A549 (cell line): Measurements from ENCODE around the gene FXN. TPM values are rescaled to one million over a fixed set of nuclear protein-coding genes. Genes with fewer than 3 reads are reported as not detected.
"Not testable (repeated sequence)": the region's sequence is repeated elsewhere in the genome, so short reads cannot be mapped to it uniquely, and the experiment has no call there.

ENCODE experiments used
- ATAC-seq, 2 experiments: fragments of 200-7000 bp in 1 of 2; fragments of >200 bp in 1 of 2; cut with Nextera tagmentation in 1 of 2; cut with Tn5 transposase in 1 of 2; 3 replicates each; pipeline versions ENCODE4 v1.8.0 to v1.9.1; 2018 to 2020; ENCODE audit warnings: mild to moderate bottlenecking in 1 of 2, moderate library complexity in 1 of 2
- CTCF ChIA-PET: fragments of 300-600 bp; sonication (Branson Sonifier 250); formaldehyde crosslinking; extraction: SDS; loops from one replicate; lab custom pipeline; 2021; ENCODE audit warnings: antibody characterized with exemption, inconsistent platforms; lab: Yijun Ruan, JAX
- POLR2A ChIA-PET: fragments of 350-600 bp; formaldehyde crosslinking; extraction: SDS; loops from one replicate; lab custom pipeline; 2021; ENCODE audit warnings: antibody characterized with exemption, inconsistent platforms; lab: Yijun Ruan, JAX
- DNase-seq, 2 experiments: peaks; one replicate each; pipeline versions ENCODE4 v3.0.0 to v3.0.0-alpha.2; 2011 to 2016; ENCODE audit warnings: low read depth in 1 of 2, low spot score in 1 of 2
- FAIRE-seq: peaks from 2 replicates; lab custom pipeline; 2011; peaks lifted over from hg19 to GRCh38; lab: Jason Lieb, UNC
- H3K27ac ChIP-seq, 2 experiments: fragments of >200 bp; sonication (Bioruptor Twin); formaldehyde crosslinking; 3 replicates each; pipeline ENCODE4 v1.5.1; 2016 to 2017
- H3K4me1 ChIP-seq: fragments of >200 bp; sonication (Bioruptor Twin); formaldehyde crosslinking; 3 replicates; pipeline ENCODE4 v1.6.1; 2016
- H3K4me2 ChIP-seq: fragments of >200 bp; sonication (Bioruptor Twin); formaldehyde crosslinking; 3 replicates; pipeline ENCODE4 v1.6.1; 2016
- H3K4me3 ChIP-seq: fragments of >200 bp; sonication (Bioruptor Twin); formaldehyde crosslinking; 3 replicates; pipeline ENCODE4 v1.5.1; 2016
- H3K9me3 ChIP-seq: fragments of >200 bp; sonication (Bioruptor Twin); formaldehyde crosslinking; 3 replicates; pipeline ENCODE4 v1.6.1; 2016
- CBX2 ChIP-seq: fragments of 200-600 bp; sonication (generic); IDR thresholded peaks from 2 replicates; pipeline ENCODE4 v1.6.1; 2016; ENCODE audit warnings: low read depth, mild to moderate bottlenecking, borderline replicate concordance
- CHD4 ChIP-seq: fragments of 200-600 bp; sonication (generic); IDR thresholded peaks from 2 replicates; pipeline ENCODE4 v1.6.1; 2016; ENCODE audit warnings: antibody characterized with exemption, mild to moderate bottlenecking, borderline replicate concordance
- HES2 ChIP-seq: fragments of >200 bp; sonication (Bioruptor Twin); formaldehyde crosslinking; IDR thresholded peaks from 2 replicates; pipeline ENCODE4 v1.6.1; 2016
- HEYL ChIP-seq: fragments of 250-450 bp; sonication (Bioruptor Pico); IDR thresholded peaks from 2 replicates; pipeline ENCODE4 v1.8.0; 2021; ENCODE audit warnings: mild to moderate bottlenecking, moderate library complexity
- HOXB5 ChIP-seq: fragments of 250-450 bp; sonication (Bioruptor Pico); IDR thresholded peaks from 2 replicates; pipeline ENCODE4 v1.5.0; 2020; ENCODE audit warnings: mild to moderate bottlenecking, moderate library complexity
- KDM1A ChIP-seq: fragments of 200-600 bp; sonication (generic); IDR thresholded peaks from 2 replicates; pipeline ENCODE4 v1.6.1; 2016; ENCODE audit warnings: low read depth, mild to moderate bottlenecking
- KDM5A ChIP-seq: fragments of 200-600 bp; sonication (generic); IDR thresholded peaks from 2 replicates; pipeline ENCODE4 v1.6.1; 2016; ENCODE audit warnings: antibody characterized with exemption, mild to moderate bottlenecking
- MYC ChIP-seq: IDR thresholded peaks from 2 replicates; pipeline ENCODE4 v1.6.1; 2012; ENCODE audit warnings: mild to moderate bottlenecking, inconsistent platforms, low read length, improper control_type of control experiment, borderline replicate concordance
- NFE2L2 ChIP-seq: fragments of 150-350 bp; conservative IDR thresholded peaks from 2 replicates; pipeline ENCODE4 v1.6.1; 2014; ENCODE audit warnings: low read length
- NR3C1 ChIP-seq: fragments of >200 bp; sonication (Bioruptor Twin); formaldehyde crosslinking; IDR thresholded peaks from 3 replicates; pipeline ENCODE4 v1.6.1; 2017
- PHF8 ChIP-seq: fragments of 200-600 bp; sonication (generic); IDR thresholded peaks from 2 replicates; pipeline ENCODE4 v1.6.1; 2016; ENCODE audit warnings: low read depth, mild to moderate bottlenecking, antibody characterized with exemption, moderate library complexity, borderline replicate concordance
- REST ChIP-seq: fragments of 200-600 bp; sonication (generic); IDR thresholded peaks from 2 replicates; pipeline ENCODE4 v1.6.1; 2016; ENCODE audit warnings: antibody characterized with exemption, mild to moderate bottlenecking, moderate library complexity
- RFX5 ChIP-seq: fragments of 450-650 bp; IDR thresholded peaks from 2 replicates; pipeline ENCODE4 v1.7.1; 2014; ENCODE audit warnings: antibody characterized with exemption, mild to moderate bottlenecking, moderate library complexity
- RNF2 ChIP-seq: fragments of 200-600 bp; sonication (generic); IDR thresholded peaks from 2 replicates; pipeline ENCODE4 v1.6.1; 2016; ENCODE audit warnings: low read depth, mild to moderate bottlenecking, antibody characterized with exemption, moderate library complexity, borderline replicate concordance
- SMC3 ChIP-seq: fragments of >200 bp; sonication (Bioruptor Twin); formaldehyde crosslinking; IDR thresholded peaks from 3 replicates; pipeline ENCODE4 v1.6.1; 2018; ENCODE audit warnings: inconsistent platforms
- SREBF2 ChIP-seq: fragments of 450-650 bp; IDR thresholded peaks from 2 replicates; pipeline ENCODE4 v1.6.1; 2014; ENCODE audit warnings: mild to moderate bottlenecking, moderate library complexity
- TFCP2L1 ChIP-seq: fragments of 250-450 bp; sonication (Bioruptor Pico); IDR thresholded peaks from 2 replicates; pipeline ENCODE4 v1.5.0; 2021; ENCODE audit warnings: mild to moderate bottlenecking
- USF2 ChIP-seq: fragments of 450-650 bp; IDR thresholded peaks from 2 replicates; pipeline ENCODE4 v1.6.1; 2014; ENCODE audit warnings: antibody characterized with exemption
- ZC3H11A ChIP-seq: fragments of 450-650 bp; IDR thresholded peaks from 2 replicates; pipeline ENCODE4 v1.6.1; 2014; ENCODE audit warnings: antibody characterized with exemption, mild to moderate bottlenecking
- ZNF302 ChIP-seq: fragments of 250-450 bp; sonication (Bioruptor Pico); IDR thresholded peaks from 2 replicates; pipeline ENCODE4 v1.9.0; 2021; ENCODE audit warnings: inconsistent platforms, mild to moderate bottlenecking, moderate library complexity
- ZSCAN20 ChIP-seq: fragments of 250-450 bp; sonication (Bioruptor Pico); IDR thresholded peaks from 2 replicates; pipeline ENCODE4 v1.8.0; 2022; ENCODE audit warnings: mild to moderate bottlenecking, moderate library complexity
- WGBS: methylation state at CpG from one replicate; pipeline ENCODE4 v1.1.6; 2017; ENCODE audit errors: missing lambda C conversion rate; 5-methylcytosine and 5-hydroxymethylcytosine counted together
- polyA plus RNA-seq, 4 experiments: library from polyadenylated mRNA; depleted of rRNA in 3 of 4; stranded (reverse); fragments of >200 nt; fragmentation: RNase III in 1 of 4; extraction: RNeasy Plus Mini Kit Qiagen cat#74134 plus additional on column Dnase treatment in 1 of 4; gene quantifications; 2 replicates in 3 of 4; 3 replicates in 1 of 4; pipeline ENCODE4 v1.2.3, GENCODE V29; 2011 to 2017

The FXN gene
- polyA plus RNA-seq, 2 of the 4 experiments (the other 2 are of a cell fraction) = 22.5 to 26.0 TPM

GRCh38 chr9:69090946-69091345, 55.4 kb downstream of the FXN start:
- TF ChIP-seq ZC3H11A (no peak), PHF8 (no peak), HEYL (CRISPR knock-in tag) (no peak), REST (no peak), SREBF2 (no peak), TFCP2L1 (CRISPR knock-in tag) (no peak), USF2 (no peak), HOXB5 (CRISPR knock-in tag) (no peak), ZSCAN20 (CRISPR knock-in tag) (no peak), CHD4 (no peak), RFX5 (no peak), ZNF302 (CRISPR knock-in tag) (no peak), RNF2 (no peak), HES2 (no peak), CBX2 (no peak), KDM5A (no peak), NFE2L2 (no peak), KDM1A (no peak), SMC3 (no peak)
- H3K4me1 ChIP-seq = no peaks in the 10 kb centered on the region
- DNase-seq (no peak), ATAC-seq (no peak), FAIRE-seq (no peak)
- ChIA-PET CTCF (no interaction called here), POLR2A (no interaction called here)
- no peak overlapping the region for H3K27ac ChIP-seq
- no peaks in the 10 kb centered on the region for H3K9me3 ChIP-seq
- 97% methylated on average over 3 of the region's 3 CpGs for WGBS
- no peak overlapping the region for H3K4me3 ChIP-seq
- H3K4me2 ChIP-seq = no peak overlapping the region

- CTCF ChIA-PET = interaction anchor here (0.7 to 2.4 kb wide), 3 partner anchors 8 to 100 kb away, joined by 3 to 8 read pairs (median 3); partner anchors contain the start of gene FXN
- TF ChIP-seq TFCP2L1 (CRISPR knock-in tag) (no peak), HOXB5 (CRISPR knock-in tag) (no peak), MYC (no peak), NR3C1 (no peak), PHF8 (no peak), ZC3H11A (no peak)
- TF ChIP-seq, all 56 proteins: peak for 0
- Histone ChIP-seq H3K4me1 (no peaks in the 10 kb centered on the region), H3K9me3 (no peaks in the 10 kb centered on the region), H3K4me2 (no peak overlapping the region), H3K4me3 (no peak overlapping the region), H3K27ac (no peak overlapping the region)
- WGBS = 88% methylated on average over 7 of the region's 7 CpGs
- DNase-seq = no peak
- FAIRE-seq = no peak
- POLR2A ChIA-PET = no interaction called here
- ATAC-seq = no peak
Observed at GRCh38 chr9:69093471-69094103, 58.0 kb downstream of the FXN start.

- CTCF ChIA-PET = interaction anchor here (0.6 to 2.4 kb wide), 2 partner anchors 9 to 511 kb away, joined by 3 to 8 read pairs; no protein-coding TSS in a partner anchor
- H3K9me3 ChIP-seq, ATAC-seq, FAIRE-seq, DNase-seq, H3K27ac ChIP-seq, POLR2A ChIA-PET, H3K4me3 ChIP-seq, H3K4me2 ChIP-seq, H3K4me1 ChIP-seq: not testable (repeated sequence)
- 95% methylated on average over 14 of the region's 14 CpGs for WGBS
Observed at GRCh38 chr9:69094361-69095135, 59.0 kb downstream of the FXN start.
